HEK293 (cell line): ENCODE results near the gene HSD17B8.

Experiments
- KLF16 ChIP-seq: fragments of 450-650 bp; formaldehyde crosslinking; IDR thresholded peaks from 2 replicates; pipeline ENCODE4 v1.5.1; 2017; ENCODE audit warnings: missing biosample characterization, missing genetic modification characterization
- SCRT2 ChIP-seq: fragments of 450-650 bp; formaldehyde crosslinking; IDR thresholded peaks from 2 replicates; pipeline ENCODE4 v1.5.1; 2016; ENCODE audit warnings: missing biosample characterization, missing genetic modification characterization
- ZNF274 ChIP-seq, 2 experiments: fragments of 200-500 bp in 1 of 2; fragments of 450-650 bp in 1 of 2; sonication (Bioruptor generic) in 1 of 2; formaldehyde crosslinking in 1 of 2; IDR thresholded peaks; 2 replicates each; pipeline versions ENCODE4 v1.5.1 to v1.6.1; 2014 to 2016; ENCODE audit warnings: borderline replicate concordance in 1 of 2, inconsistent platforms in 1 of 2, low read length in 1 of 2, missing biosample characterization in 1 of 2, missing genetic modification characterization in 1 of 2
- ZNF596 ChIP-seq: fragments of 450-650 bp; IDR thresholded peaks from 2 replicates; pipeline ENCODE4 v1.5.0; 2018; ENCODE audit warnings: missing biosample characterization, mild to moderate bottlenecking, missing genetic modification characterization, moderate library complexity
- ZNF704 ChIP-seq: fragments of 450-650 bp; formaldehyde crosslinking; IDR thresholded peaks from 2 replicates; pipeline ENCODE4 v1.5.1; 2016; ENCODE audit warnings: missing biosample characterization, missing genetic modification characterization
- ZNF76 ChIP-seq: fragments of 450-650 bp; formaldehyde crosslinking; IDR thresholded peaks from 2 replicates; pipeline ENCODE4; 2016; ENCODE audit warnings: low read depth, missing biosample characterization, missing genetic modification characterization, borderline replicate concordance
- ZNF768 ChIP-seq: fragments of 450-650 bp; formaldehyde crosslinking; IDR thresholded peaks from 2 replicates; pipeline ENCODE4 v1.5.1; 2018; ENCODE audit warnings: missing biosample characterization, mild to moderate bottlenecking, missing genetic modification characterization
- TF ChIP-seq, protein P1 (sequence below): fragments of 450-650 bp; formaldehyde crosslinking; IDR thresholded peaks from 2 replicates; pipeline ENCODE4 v1.5.1; 2016; ENCODE audit warnings: missing biosample characterization, missing genetic modification characterization

GRCh38 chr6:33168284-33168601 lies 36.2 kb upstream of the HSD17B8 start:
- no peak for TF ChIP-seq ZNF704 (tag by site-specific recombination)
- TF ChIP-seq, protein P1, sequence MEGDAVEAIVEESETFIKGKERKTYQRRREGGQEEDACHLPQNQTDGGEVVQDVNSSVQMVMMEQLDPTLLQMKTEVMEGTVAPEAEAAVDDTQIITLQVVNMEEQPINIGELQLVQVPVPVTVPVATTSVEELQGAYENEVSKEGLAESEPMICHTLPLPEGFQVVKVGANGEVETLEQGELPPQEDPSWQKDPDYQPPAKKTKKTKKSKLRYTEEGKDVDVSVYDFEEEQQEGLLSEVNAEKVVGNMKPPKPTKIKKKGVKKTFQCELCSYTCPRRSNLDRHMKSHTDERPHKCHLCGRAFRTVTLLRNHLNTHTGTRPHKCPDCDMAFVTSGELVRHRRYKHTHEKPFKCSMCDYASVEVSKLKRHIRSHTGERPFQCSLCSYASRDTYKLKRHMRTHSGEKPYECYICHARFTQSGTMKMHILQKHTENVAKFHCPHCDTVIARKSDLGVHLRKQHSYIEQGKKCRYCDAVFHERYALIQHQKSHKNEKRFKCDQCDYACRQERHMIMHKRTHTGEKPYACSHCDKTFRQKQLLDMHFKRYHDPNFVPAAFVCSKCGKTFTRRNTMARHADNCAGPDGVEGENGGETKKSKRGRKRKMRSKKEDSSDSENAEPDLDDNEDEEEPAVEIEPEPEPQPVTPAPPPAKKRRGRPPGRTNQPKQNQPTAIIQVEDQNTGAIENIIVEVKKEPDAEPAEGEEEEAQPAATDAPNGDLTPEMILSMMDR (tag by site-specific recombination): no peak
- TF ChIP-seq SCRT2 (tag by site-specific recombination): no peak
- no peak for TF ChIP-seq ZNF76 (tag by site-specific recombination)
- no peak for TF ChIP-seq KLF16 (tag by site-specific recombination)
- no peak for TF ChIP-seq ZNF768
- TF ChIP-seq ZNF274 (IDR thresholded peaks at IDR 0.05; ENCODE audit: low read length): no peak
- no peak for TF ChIP-seq ZNF274 (tag by site-specific recombination; IDR thresholded peaks at IDR 0.05; ENCODE audit: borderline replicate concordance)
- TF ChIP-seq ZNF596 (tag by site-specific recombination): no peak
